K562 (cell line): ENCODE results near the gene NCMAP. TPM values are rescaled to one million over a fixed set of nuclear protein-coding genes. Genes with fewer than 3 reads are reported as not detected.

ENCODE experiments used
- ARID1B ChIP-seq: fragments of 450-650 bp; IDR thresholded peaks from 2 replicates; pipeline ENCODE4 v1.6.1; 2016; ENCODE audit warnings: antibody characterized with exemption, mild to moderate bottlenecking, inconsistent platforms
- ARID3A ChIP-seq: IDR thresholded peaks from 2 replicates; pipeline ENCODE4 v1.6.1; 2012; ENCODE audit warnings: low read depth, low read length, improper control_type of control experiment, borderline replicate concordance
- BCOR ChIP-seq: fragments of 450-650 bp; IDR thresholded peaks from 2 replicates; pipeline ENCODE4 v1.6.1; 2016
- BDP1 ChIP-seq: IDR thresholded peaks from 3 replicates; pipeline ENCODE4 v1.6.1; 2011; ENCODE audit not compliant: insufficient read length, insufficient read depth
- CHD7 ChIP-seq: fragments of 200-600 bp; sonication (generic); IDR thresholded peaks from one replicate; pipeline ENCODE4 v1.6.1; 2012; ENCODE audit warnings: mild to moderate bottlenecking, low read depth, low read length, inconsistent platforms
- GABPA ChIP-seq: fragments of 200-800 bp; sonication (Bioruptor generic); conservative IDR thresholded peaks from 2 replicates; pipeline ENCODE4 v1.6.1; 2016; ENCODE audit warnings: low read depth, missing genetic modification characterization, missing compliant biosample characterization
- HMGXB4 ChIP-seq: sonication (generic); formaldehyde crosslinking; IDR thresholded peaks from 2 replicates; pipeline ENCODE4 v1.8.1; 2023; ENCODE audit warnings: mild to moderate bottlenecking, missing genetic modification reagents
- HNRNPL ChIP-seq: fragments of 200-400 bp; formaldehyde crosslinking; IDR thresholded peaks from 2 replicates; pipeline ENCODE4 v1.6.1; 2017; ENCODE audit warnings: low read depth, mild to moderate bottlenecking, low read length
- JUNB ChIP-seq: fragments of 450-650 bp; formaldehyde crosslinking; conservative IDR thresholded peaks from 2 replicates; pipeline ENCODE4 v1.4.0; 2020; ENCODE audit warnings: mild to moderate bottlenecking
- MAFF ChIP-seq: IDR thresholded peaks from 2 replicates; pipeline ENCODE4 v1.6.1; 2012; ENCODE audit warnings: low read length, improper control_type of control experiment
- NFATC3 ChIP-seq: fragments of 450-650 bp; IDR thresholded peaks from 2 replicates; pipeline ENCODE4 v1.6.1; 2017; ENCODE audit warnings: mild to moderate bottlenecking
- NR2C2 ChIP-seq, 2 experiments: fragments of 200-800 bp in 1 of 2; sonication (Bioruptor generic) in 1 of 2; sonication (generic) in 1 of 2; formaldehyde crosslinking in 1 of 2; IDR thresholded peaks; 2 replicates each; pipeline versions ENCODE4 v1.6.1 to v1.8.0; 2016 to 2022; ENCODE audit warnings: mild to moderate bottlenecking in 1 of 2, missing compliant biosample characterization in 1 of 2, missing genetic modification characterization in 1 of 2, missing genetic modification reagents in 1 of 2
- POLR2H ChIP-seq: IDR thresholded peaks from 2 replicates; pipeline ENCODE4 v1.6.1; 2016; ENCODE audit warnings: missing genetic modification characterization, low read depth, mild to moderate bottlenecking, control low read depth, missing compliant biosample characterization, moderate library complexity
- ZFX ChIP-seq: sonication (generic); formaldehyde crosslinking; IDR thresholded peaks from 2 replicates; pipeline ENCODE4 v1.8.0; 2022; ENCODE audit warnings: mild to moderate bottlenecking, missing genetic modification reagents, moderate library complexity
- polyA plus RNA-seq, 8 experiments: library from polyadenylated mRNA; depleted of rRNA in 4 of 8; stranded (reverse) in 5 of 8; unstranded in 3 of 8; fragments of >200 nt; fragmentation: Nextera tagmentation in 2 of 8; fragmentation: Illumina TruSeq in 1 of 8; extraction: Ambion mirVana in 2 of 8; extraction: Trizol in 1 of 8; gene quantifications; 2 replicates each; pipeline versions ENCODE4 v1.2.1 to v1.2.3, GENCODE V29; 2011 to 2014; ENCODE audit warnings: inconsistent platforms in 1 of 8, missing spikeins in 1 of 8
- total RNA-seq, 7 experiments: library from RNA; depleted of rRNA in 6 of 7; stranded (reverse); fragments of >200 nt in 6 of 7; fragmentation: Illumina TruSeq in 2 of 7; extraction: Trizol in 2 of 7; gene quantifications; 2 replicates each; pipeline versions ENCODE4 v1.2.1 to v1.2.3, GENCODE V29; 2011 to 2021; ENCODE audit warnings: low replicate concordance in 1 of 7

NCMAP gene
- total and polyA plus RNA-seq, 9 of the 15 experiments (the other 6 are each of a cell fraction or from before 2014, with no cell fraction given), result 0.03 TPM; not detected in 8

- TF ChIP-seq HMGXB4 (CRISPR knock-in tag) (no peak), BCOR (no peak), GABPA (tag) (no peak), NR2C2 (CRISPR knock-in tag; IDR thresholded peaks at IDR 0.05) (no peak), NR2C2 (tag; IDR thresholded peaks at IDR 0.05) (no peak), ZFX (CRISPR knock-in tag) (no peak), POLR2H (tag) (no peak), ARID3A (peak; percentile 94; the same call in 1 of the 2 replicates), JUNB (CRISPR knock-in tag) (no peak), BDP1 (no peak), NFATC3 (no peak), ARID1B (no peak), HNRNPL (no peak), MAFF (no peak), CHD7 (no peak)
Observed at GRCh38 chr1:24526940-24527542, 28.8 kb upstream of the NCMAP start (continued).
